Measurements from ENCODE around the gene GPC5.

Gene GPC5

DNA sequence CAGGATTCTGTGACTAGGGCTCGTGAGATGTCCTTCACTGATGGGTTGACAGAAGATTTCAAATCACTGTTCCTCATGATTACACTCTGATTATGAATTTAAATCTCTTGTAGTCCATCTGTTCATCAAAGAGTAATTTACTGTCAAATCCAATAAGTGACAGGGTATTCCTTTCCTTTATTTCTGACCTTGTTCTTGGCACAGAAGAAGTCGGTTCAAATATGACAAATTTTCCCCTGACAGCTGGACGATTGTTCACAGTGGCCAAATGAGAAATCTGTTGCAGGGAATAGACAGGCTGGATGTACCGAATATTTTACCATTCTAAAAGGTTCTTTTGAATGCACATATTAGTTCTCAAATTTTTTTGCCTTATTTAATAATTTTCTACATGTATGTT is 1060.9 kb downstream of the GPC5 start:
- POLR2A ChIA-PET, result no interaction called here
- TF ChIP-seq, protein P1, sequence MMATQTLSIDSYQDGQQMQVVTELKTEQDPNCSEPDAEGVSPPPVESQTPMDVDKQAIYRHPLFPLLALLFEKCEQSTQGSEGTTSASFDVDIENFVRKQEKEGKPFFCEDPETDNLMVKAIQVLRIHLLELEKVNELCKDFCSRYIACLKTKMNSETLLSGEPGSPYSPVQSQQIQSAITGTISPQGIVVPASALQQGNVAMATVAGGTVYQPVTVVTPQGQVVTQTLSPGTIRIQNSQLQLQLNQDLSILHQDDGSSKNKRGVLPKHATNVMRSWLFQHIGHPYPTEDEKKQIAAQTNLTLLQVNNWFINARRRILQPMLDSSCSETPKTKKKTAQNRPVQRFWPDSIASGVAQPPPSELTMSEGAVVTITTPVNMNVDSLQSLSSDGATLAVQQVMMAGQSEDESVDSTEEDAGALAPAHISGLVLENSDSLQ (IDR thresholded peaks at IDR 0.05), result no peak
- TF ChIP-seq TARDBP (IDR thresholded peaks at IDR 0.05) (no peak), NFRKB (IDR thresholded peaks at IDR 0.05) (no peak), ARNT (IDR thresholded peaks at IDR 0.05) (no peak), LEF1 (IDR thresholded peaks at IDR 0.05; ENCODE audit: borderline replicate concordance) (no peak), FOXA1 (IDR thresholded peaks at IDR 0.05) (no peak)
- CTCF ChIA-PET, result no interaction called here
- DNase-seq (ENCODE audit: extremely low spot score), result no peak

DNA sequence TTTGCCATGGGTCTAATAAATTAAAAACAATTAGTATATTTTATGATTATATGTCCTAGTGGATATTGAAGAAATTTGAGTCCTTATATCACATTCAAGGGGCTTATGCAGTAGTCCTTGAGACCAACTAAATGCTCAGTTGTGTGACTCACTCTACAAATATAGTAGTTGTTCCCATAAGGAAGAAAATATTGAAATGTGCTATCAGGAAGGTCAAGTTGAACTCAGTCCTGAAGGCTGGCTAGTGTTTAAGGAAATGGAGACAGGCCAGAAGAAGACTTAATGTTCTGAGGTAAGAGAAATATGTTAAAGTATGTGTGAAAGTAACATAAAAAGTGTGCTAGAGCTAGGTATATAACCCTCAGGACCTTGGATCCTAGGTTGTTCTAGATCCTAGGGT is 1062.1 kb downstream of the GPC5 start:
- no peak for DNase-seq (ENCODE audit: extremely low spot score)
- ChIA-PET CTCF (no interaction called here), POLR2A (no interaction called here)
- no peak for TF ChIP-seq SUZ12 (IDR thresholded peaks at IDR 0.05)
- no peak for TF ChIP-seq ARNT (IDR thresholded peaks at IDR 0.05)
- TF ChIP-seq LEF1 (IDR thresholded peaks at IDR 0.05; ENCODE audit: borderline replicate concordance), result no peak
- no peak for TF ChIP-seq SP1 (IDR thresholded peaks at IDR 0.05)
- TF ChIP-seq, protein P1 (IDR thresholded peaks at IDR 0.05), result no peak
- no peak for TF ChIP-seq ELF4 (IDR thresholded peaks at IDR 0.05)
- TF ChIP-seq FOXA1 (IDR thresholded peaks at IDR 0.05), result no peak
- no peak for TF ChIP-seq BHLHE40 (IDR thresholded peaks at IDR 0.05; ENCODE audit: borderline replicate concordance)

DNA sequence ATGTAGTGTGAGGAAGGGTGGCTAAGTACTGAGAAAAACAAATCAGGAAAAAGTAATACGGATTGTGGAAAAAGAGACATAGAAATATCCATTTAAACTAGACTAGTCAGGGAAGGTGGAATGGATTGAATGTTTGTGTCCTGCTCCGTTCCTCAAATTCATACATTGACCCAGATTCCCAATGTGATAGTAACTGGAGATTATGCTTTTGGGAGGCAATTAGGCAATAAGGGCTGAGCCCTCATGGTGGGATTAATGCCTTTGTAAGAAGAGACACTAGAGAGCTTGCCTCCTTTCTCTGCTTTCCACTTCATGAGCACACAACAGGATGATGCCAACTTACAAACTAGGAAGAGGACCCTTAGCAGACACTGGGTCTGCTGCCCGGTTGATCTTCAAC is 1063.0 kb downstream of the GPC5 start:
- CTCF ChIA-PET, result no interaction called here
- no peak for TF ChIP-seq BHLHE40 (IDR thresholded peaks at IDR 0.05; ENCODE audit: borderline replicate concordance)
- TF ChIP-seq HDGF (IDR thresholded peaks at IDR 0.05; ENCODE audit: borderline replicate concordance), result no peak
- TF ChIP-seq ZNF384 (IDR thresholded peaks at IDR 0.05), result no peak
- no peak for TF ChIP-seq L3MBTL2 (conservative IDR thresholded peaks at IDR 0.05)
- no peak for TF ChIP-seq CTBP1 (IDR thresholded peaks at IDR 0.05; ENCODE audit: borderline replicate concordance)
- TF ChIP-seq FOXA1 (IDR thresholded peaks at IDR 0.05), result no peak
- no peak for TF ChIP-seq SUZ12 (IDR thresholded peaks at IDR 0.05)
- TF ChIP-seq FOXM1 (IDR thresholded peaks at IDR 0.05; ENCODE audit: borderline replicate concordance), result no peak
- TF ChIP-seq ELF4 (IDR thresholded peaks at IDR 0.05), result no peak
- no peak for TF ChIP-seq ARNT (IDR thresholded peaks at IDR 0.05)
- TF ChIP-seq LEF1 (IDR thresholded peaks at IDR 0.05; ENCODE audit: borderline replicate concordance), result no peak
- TF ChIP-seq, protein P1 (IDR thresholded peaks at IDR 0.05), result no peak
- POLR2A ChIA-PET, result no interaction called here
- DNase-seq (ENCODE audit: extremely low spot score), result no peak

DNA sequence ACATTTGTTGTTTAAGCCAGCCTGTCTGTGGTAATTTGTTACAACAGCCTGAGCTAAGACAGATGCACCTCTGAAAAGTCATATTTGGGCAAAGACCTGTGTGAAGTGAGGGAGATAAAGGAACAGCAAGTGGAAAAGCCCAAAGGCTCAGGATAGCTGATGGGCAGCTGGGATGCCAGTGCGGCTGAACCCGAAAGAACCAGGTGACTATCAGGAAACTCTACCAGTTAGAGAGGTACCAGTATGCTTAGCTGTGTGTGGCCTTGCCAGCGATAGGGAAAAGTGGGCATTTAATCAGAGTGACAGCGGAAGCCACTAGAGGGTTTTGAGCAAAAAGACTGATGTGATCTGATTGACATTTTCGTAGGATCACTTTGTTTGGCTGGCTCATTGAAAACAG is 1063.4 kb downstream of the GPC5 start:
- TF ChIP-seq FOXM1 (IDR thresholded peaks at IDR 0.05; ENCODE audit: borderline replicate concordance) (no peak), LEF1 (IDR thresholded peaks at IDR 0.05; ENCODE audit: borderline replicate concordance) (no peak), HDGF (IDR thresholded peaks at IDR 0.05; ENCODE audit: borderline replicate concordance) (no peak), FOXA1 (IDR thresholded peaks at IDR 0.05) (no peak), CTBP1 (IDR thresholded peaks at IDR 0.05; ENCODE audit: borderline replicate concordance) (no peak), L3MBTL2 (conservative IDR thresholded peaks at IDR 0.05) (no peak), NFRKB (IDR thresholded peaks at IDR 0.05) (no peak), ELF4 (IDR thresholded peaks at IDR 0.05) (no peak), TARDBP (IDR thresholded peaks at IDR 0.05) (no peak), SP1 (IDR thresholded peaks at IDR 0.05) (no peak), ZNF384 (IDR thresholded peaks at IDR 0.05) (no peak), BHLHE40 (IDR thresholded peaks at IDR 0.05; ENCODE audit: borderline replicate concordance) (no peak), FOXK2 (IDR thresholded peaks at IDR 0.05) (no peak), SUZ12 (IDR thresholded peaks at IDR 0.05) (no peak), ARNT (IDR thresholded peaks at IDR 0.05) (no peak)
- TF ChIP-seq, protein P1 (IDR thresholded peaks at IDR 0.05), result no peak
- ChIA-PET CTCF (no interaction called here), POLR2A (no interaction called here)
- DNase-seq (ENCODE audit: extremely low spot score), result no peak

DNA sequence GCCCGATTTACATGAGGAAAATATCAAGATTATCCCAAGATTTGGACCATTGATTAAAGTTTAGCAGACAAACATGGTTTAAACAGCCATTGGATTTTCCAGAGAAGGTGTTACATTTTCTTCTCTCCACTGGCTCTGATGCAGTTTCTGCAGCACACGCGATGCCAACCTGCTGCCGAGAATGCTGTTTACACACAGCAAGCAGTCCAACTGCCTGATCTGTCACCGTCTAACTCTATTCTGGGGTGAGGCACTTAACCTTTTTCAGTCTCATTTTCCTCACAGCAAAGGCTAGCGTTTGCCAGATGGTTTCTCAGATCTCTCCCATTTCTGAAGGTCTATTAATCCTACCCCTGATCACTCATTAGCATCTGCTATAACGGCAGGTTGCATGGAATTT is 1064.7 kb downstream of the GPC5 start:
- CTCF ChIA-PET, result no interaction called here
- TF ChIP-seq, protein P1 (IDR thresholded peaks at IDR 0.05), result peak; percentile 16; the same call in 1 of the 2 replicates
- TF ChIP-seq HDGF (IDR thresholded peaks at IDR 0.05; ENCODE audit: borderline replicate concordance), result no peak
- POLR2A ChIA-PET, result no interaction called here
- DNase-seq (ENCODE audit: extremely low spot score), result no peak

DNA sequence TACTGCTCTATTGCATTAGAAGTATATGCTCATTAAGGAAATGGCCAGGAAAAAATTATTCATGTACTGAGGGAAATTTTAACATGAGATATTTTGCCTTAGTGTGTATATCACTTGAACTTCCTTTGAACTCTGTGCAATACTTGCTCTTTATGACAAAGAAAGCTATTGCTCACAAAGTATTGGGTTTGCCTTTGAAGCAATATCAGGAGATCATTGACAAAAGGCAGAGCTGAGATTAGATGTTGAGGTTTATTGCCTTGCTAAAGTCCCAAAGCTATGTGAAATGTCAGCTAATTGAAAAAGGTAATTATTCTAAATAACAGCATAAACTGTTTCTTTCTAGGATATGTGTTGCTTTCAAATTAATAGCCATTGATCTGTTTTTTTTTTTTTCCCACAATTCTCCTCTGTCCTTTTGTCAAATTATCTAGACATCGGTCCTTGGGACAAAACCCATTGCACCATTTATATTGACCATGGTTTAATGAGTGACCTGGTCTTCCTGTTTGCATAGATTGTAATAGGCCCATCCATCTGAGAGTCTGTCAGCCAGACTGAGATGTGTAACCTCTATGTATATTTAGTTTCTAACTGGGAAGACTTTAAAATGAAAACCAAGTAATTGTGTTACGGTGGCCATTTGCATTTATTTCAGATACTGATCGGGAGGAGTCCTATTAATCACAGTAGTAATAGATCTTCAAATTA is 1075.5 kb downstream of the GPC5 start:
- CTCF ChIA-PET, result interaction anchor here (0.7 kb wide), 2 partner anchors 28 to 229 kb away, joined by 3 to 8 read pairs; no protein-coding TSS in a partner anchor
- POLR2A ChIA-PET, result no interaction called here
- no peak for TF ChIP-seq ELF4 (IDR thresholded peaks at IDR 0.05)
- no peak for TF ChIP-seq ZNF384 (IDR thresholded peaks at IDR 0.05)
- no peak for TF ChIP-seq SP1 (IDR thresholded peaks at IDR 0.05)
- no peak for TF ChIP-seq FOXM1 (IDR thresholded peaks at IDR 0.05; ENCODE audit: borderline replicate concordance)
- no peak for TF ChIP-seq BHLHE40 (IDR thresholded peaks at IDR 0.05; ENCODE audit: borderline replicate concordance)
- no peak for TF ChIP-seq SUZ12 (IDR thresholded peaks at IDR 0.05)
- TF ChIP-seq, protein P1 (IDR thresholded peaks at IDR 0.05), result no peak
- TF ChIP-seq HDGF (IDR thresholded peaks at IDR 0.05; ENCODE audit: borderline replicate concordance), result no peak
- no peak for TF ChIP-seq CTBP1 (IDR thresholded peaks at IDR 0.05; ENCODE audit: borderline replicate concordance)
- TF ChIP-seq FOXA1 (IDR thresholded peaks at IDR 0.05), result no peak
- no peak for TF ChIP-seq TARDBP (IDR thresholded peaks at IDR 0.05)
- TF ChIP-seq ARNT (IDR thresholded peaks at IDR 0.05), result no peak
- TF ChIP-seq FOXK2 (IDR thresholded peaks at IDR 0.05), result no peak
- TF ChIP-seq NFRKB (IDR thresholded peaks at IDR 0.05), result no peak
- no peak for TF ChIP-seq LEF1 (IDR thresholded peaks at IDR 0.05; ENCODE audit: borderline replicate concordance)
- no peak for TF ChIP-seq L3MBTL2 (conservative IDR thresholded peaks at IDR 0.05)
- no peak for DNase-seq (ENCODE audit: extremely low spot score)

Measured in HEK293T (cell line).